HG03571 (cell line): ENCODE results near the gene ERRFI1.
"Not testable (repeated sequence)": the region's sequence is repeated elsewhere in the genome, so short reads cannot be mapped to it uniquely, and the experiment has no call there.

ENCODE experiments used
- ATAC-seq: cut with Tn5 transposase; IDR thresholded peaks from one replicate; pipeline ENCODE4 v1.9.1; 2021; ENCODE audit not compliant: unreplicated experiment

ERRFI1 gene

GRCh38 chr1:8026153-8026975, at the start of gene ERRFI1:
Gene ERRFI1 (minus strand): TSS chr1:8026309. CDS start chr1:8015619, 10,690 bp downstream.
- peak; percentile 82 for ATAC-seq

- no peak for ATAC-seq
Observed at GRCh38 chr1:8075511-8076051, 49.5 kb upstream of the ERRFI1 start.

GRCh38 chr1:8073112-8073855, 47.2 kb upstream of the ERRFI1 start:
- ATAC-seq, result no peak

GRCh38 chr1:8070381-8070811, 44.3 kb upstream of the ERRFI1 start:
- no peak for ATAC-seq

GRCh38 chr1:8069614-8070320, 43.7 kb upstream of the ERRFI1 start:
- not testable (repeated sequence) for ATAC-seq

- no peak for ATAC-seq
Observed at GRCh38 chr1:8065369-8065768, 39.3 kb upstream of the ERRFI1 start.

- ATAC-seq, result no peak
Observed at GRCh38 chr1:8063298-8064036, 37.4 kb upstream of the ERRFI1 start.

GRCh38 chr1:8062861-8063260, 36.8 kb upstream of the ERRFI1 start:
- ATAC-seq, result no peak

GRCh38 chr1:8061673-8062386, 35.7 kb upstream of the ERRFI1 start:
- no peak for ATAC-seq

- ATAC-seq, result no peak
Observed at GRCh38 chr1:8061210-8061609, 35.1 kb upstream of the ERRFI1 start.

GRCh38 chr1:8059161-8059622, 33.1 kb upstream of the ERRFI1 start:
- ATAC-seq, result no peak

GRCh38 chr1:8057779-8058178, 31.7 kb upstream of the ERRFI1 start:
- ATAC-seq, result not testable (repeated sequence)

GRCh38 chr1:8055973-8056372, 29.9 kb upstream of the ERRFI1 start:
- no peak for ATAC-seq

GRCh38 chr1:8053878-8054567, 27.9 kb upstream of the ERRFI1 start:
- no peak for ATAC-seq

GRCh38 chr1:8051650-8052049, 25.5 kb upstream of the ERRFI1 start:
- no peak for ATAC-seq

GRCh38 chr1:8049229-8049628, 23.1 kb upstream of the ERRFI1 start:
- ATAC-seq, result not testable (repeated sequence)

GRCh38 chr1:8047686-8048445, 21.8 kb upstream of the ERRFI1 start:
- no peak for ATAC-seq

- no peak for ATAC-seq
Observed at GRCh38 chr1:8047112-8047511, 21.0 kb upstream of the ERRFI1 start.
